ENCODE data around the gene BRD4. TPM values are rescaled to one million over a fixed set of nuclear protein-coding genes. Genes with fewer than 3 reads are reported as not detected.

Gene BRD4
- total RNA-seq, 4 donors from 2014 or later: 39.5 to 87.9 (median 61.2) TPM

DNA sequence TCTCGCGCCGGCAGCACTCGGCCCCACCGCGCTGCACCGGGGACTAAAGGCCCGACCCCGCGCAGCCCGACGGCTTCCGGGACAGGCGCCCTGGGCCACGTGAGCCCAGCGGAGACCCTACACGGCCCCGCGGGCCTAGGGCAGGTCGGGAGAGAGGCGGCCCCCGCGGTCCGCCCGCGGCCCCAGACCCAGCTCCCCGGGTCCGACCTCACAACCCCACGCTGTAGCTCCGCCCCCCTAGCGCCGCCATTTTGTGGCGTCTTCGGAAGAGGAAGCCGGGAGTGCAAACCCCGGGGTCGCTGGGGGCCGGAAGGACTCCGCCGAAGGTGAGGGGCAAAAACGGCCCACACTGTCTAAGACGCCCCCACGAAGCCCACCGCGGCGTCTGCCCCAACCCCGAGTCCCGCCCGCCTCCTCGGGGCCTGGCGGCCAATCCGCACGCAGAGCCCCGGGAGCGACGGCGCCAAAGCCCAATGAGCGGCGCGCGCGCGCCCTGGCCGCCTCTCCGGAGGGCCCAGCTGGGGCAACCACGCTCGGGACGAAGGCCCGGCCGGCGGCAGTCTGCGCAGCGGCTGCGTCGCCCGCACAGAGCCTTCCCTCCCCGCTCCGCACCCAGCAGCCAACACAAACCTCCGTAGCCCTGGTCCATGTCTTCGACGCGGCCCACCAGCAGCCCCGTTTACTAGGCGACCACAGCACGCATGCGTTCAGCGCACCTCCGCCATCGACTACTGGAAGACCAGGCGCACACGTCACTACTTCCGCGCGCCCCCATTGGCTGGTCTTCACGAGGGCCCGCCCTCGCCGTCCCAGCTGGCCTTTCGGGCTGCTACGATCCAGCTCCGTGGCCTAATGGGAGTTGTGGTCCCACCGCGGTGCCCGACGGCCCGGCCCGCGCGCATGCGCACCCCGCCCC, 47.0 kb upstream of the BRD4 start, which contains the start of gene AKAP8:
AKAP8 (minus strand) TSS at position 705 of the 916 bp plus-strand sequence; CDS start at position 649, 56 bp downstream.
- intact Hi-C loops (cut with DNase I; ENCODE audit: low total_unique reads) (loop anchor here (5.0 kb wide), 1 partner anchor 117 kb away; no protein-coding TSS in a partner anchor), in situ Hi-C loops (cut with MboI; ENCODE audit: low pct_ligation_motif_present in 1 of 4, low pct_unique_long_range_greater_than_20kb in 1 of 4, low sequenced_read_pairs in 3 of 4) (no loop called here)
- peak within 1 kb of the TSS; percentile 76 to 95 (median 85) for H3K4me3 ChIP-seq
- WGBS, 2 donors (ENCODE audit: low coverage in 1 of 2): 0% methylated on average over 70 of the region's 111 CpGs; no CpG with 5 or more reads in 1 of the 2 donors
- peak; percentile 99 for DNase-seq
- H3K36me3 ChIP-seq: no peaks in the 10 kb centered on the region
- H3K9me3 ChIP-seq: no peaks in the 10 kb centered on the region
- H3K27ac ChIP-seq: peak within 1 kb of the TSS; percentile 94 to 98 (median 98)
- H3K4me1 ChIP-seq: peaks cover 21 to 44% (median 31%) of the 10 kb centered on the region in 4 donors
- no peaks in the 10 kb centered on the region for H3K27me3 ChIP-seq
- TF ChIP-seq POLR2AphosphoS5 (IDR thresholded peaks at IDR 0.05) (peak; percentile 86 to 97 (median 95)), EP300 (IDR thresholded peaks at IDR 0.05; ENCODE audit: low read depth) (no peak), POLR2A (IDR thresholded peaks at IDR 0.05) (peak; percentile 83)

DNA sequence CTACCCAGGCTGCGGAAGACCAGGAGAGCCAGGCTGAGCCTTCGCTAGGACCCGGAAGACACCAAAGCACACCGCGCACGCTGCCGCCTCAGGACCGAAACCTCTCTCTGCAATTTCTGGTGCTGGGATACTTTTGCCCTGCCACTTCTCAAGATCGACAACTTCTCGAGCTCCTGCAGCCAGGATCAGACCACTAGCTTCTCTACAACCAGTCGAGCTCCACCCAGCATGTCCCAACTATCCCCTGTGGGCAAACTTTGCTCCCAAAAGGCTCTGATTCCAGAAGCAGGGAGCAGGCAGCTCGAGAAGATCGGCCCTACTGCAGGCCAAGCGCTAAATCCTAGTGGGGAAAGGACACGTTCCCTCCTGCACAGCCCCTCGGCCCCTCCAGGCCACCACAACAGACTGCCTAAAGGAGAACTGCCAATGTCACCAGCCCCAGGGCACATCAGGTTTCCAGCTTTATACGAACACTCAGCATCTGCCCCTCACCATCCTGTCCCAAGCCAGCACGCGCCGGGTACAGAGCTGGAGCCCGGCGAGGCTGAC, 46.3 kb upstream of the BRD4 start:
- Histone ChIP-seq H3K27ac (peak overlapping the region; percentile 94 to 98 (median 98)), H3K4me3 (peak overlapping the region; percentile 76 to 95 (median 84)), H3K9me3 (no peaks in the 10 kb centered on the region), H3K27me3 (no peaks in the 10 kb centered on the region), H3K36me3 (no peaks in the 10 kb centered on the region), H3K4me1 (peaks cover 21 to 47% (median 32%) of the 10 kb centered on the region in 4 donors)
- in situ Hi-C loops (cut with MboI; ENCODE audit: low pct_ligation_motif_present in 1 of 4, low pct_unique_long_range_greater_than_20kb in 1 of 4, low sequenced_read_pairs in 3 of 4): no loop called here
- peak; percentile 64 for DNase-seq
- TF ChIP-seq POLR2AphosphoS5 (IDR thresholded peaks at IDR 0.05): no peak
- no peak for TF ChIP-seq EP300 (IDR thresholded peaks at IDR 0.05; ENCODE audit: low read depth)
- TF ChIP-seq, protein P1, sequence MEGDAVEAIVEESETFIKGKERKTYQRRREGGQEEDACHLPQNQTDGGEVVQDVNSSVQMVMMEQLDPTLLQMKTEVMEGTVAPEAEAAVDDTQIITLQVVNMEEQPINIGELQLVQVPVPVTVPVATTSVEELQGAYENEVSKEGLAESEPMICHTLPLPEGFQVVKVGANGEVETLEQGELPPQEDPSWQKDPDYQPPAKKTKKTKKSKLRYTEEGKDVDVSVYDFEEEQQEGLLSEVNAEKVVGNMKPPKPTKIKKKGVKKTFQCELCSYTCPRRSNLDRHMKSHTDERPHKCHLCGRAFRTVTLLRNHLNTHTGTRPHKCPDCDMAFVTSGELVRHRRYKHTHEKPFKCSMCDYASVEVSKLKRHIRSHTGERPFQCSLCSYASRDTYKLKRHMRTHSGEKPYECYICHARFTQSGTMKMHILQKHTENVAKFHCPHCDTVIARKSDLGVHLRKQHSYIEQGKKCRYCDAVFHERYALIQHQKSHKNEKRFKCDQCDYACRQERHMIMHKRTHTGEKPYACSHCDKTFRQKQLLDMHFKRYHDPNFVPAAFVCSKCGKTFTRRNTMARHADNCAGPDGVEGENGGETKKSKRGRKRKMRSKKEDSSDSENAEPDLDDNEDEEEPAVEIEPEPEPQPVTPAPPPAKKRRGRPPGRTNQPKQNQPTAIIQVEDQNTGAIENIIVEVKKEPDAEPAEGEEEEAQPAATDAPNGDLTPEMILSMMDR (IDR thresholded peaks at IDR 0.05): no peak
- no peak for TF ChIP-seq POLR2A (IDR thresholded peaks at IDR 0.05)
- intact Hi-C loops (cut with DNase I; ENCODE audit: low total_unique reads): loop anchor here (5.0 kb wide), 1 partner anchor 116 kb away; no protein-coding TSS in a partner anchor
- 0 to 1% methylated on average over 4 to 20 of the region's 22 CpGs for WGBS, 2 donors (ENCODE audit: low coverage in 1 of 2)

DNA sequence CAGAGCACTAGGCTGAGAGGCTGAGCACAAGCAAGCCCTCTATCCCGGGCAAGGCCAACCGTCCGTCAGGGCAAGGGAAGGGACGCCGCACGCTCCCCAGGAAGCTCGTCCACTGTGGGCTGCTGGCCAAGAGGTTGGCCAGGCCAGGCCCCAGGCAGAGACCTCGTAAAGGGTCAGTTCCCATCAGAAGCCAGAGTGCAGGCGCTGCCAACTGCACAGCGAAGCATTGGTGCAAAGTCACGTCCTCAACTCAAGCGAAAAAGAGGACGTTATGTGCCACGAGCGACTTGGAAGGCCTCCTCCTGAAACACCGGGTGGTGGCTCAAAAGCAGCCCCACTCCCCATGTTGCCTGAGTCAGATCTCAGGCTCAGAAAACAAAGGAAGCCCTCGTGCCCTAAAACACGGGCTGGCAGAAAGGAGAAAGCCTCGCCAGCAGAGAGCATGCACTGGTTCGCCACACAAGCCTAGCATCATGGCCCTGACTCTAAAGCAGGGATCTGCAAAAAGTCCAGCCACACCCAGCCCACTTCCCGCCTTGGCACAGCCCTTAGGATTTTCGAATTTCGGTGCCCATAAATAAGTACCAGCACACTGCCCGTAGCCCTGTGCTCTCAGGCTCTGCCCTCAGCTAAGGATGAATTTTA, 42.6 kb upstream of the BRD4 start:
- Histone ChIP-seq H3K27me3 (no peaks in the 10 kb centered on the region), H3K4me3 (no peak overlapping the region), H3K27ac (peak overlapping the region in 2 of 4 donors; percentile 4 to 44), H3K36me3 (peaks cover 0 to 30% (median 14%) of the 10 kb centered on the region in 4 donors), H3K4me1 (peaks cover 13 to 37% (median 23%) of the 10 kb centered on the region in 4 donors), H3K9me3 (no peaks in the 10 kb centered on the region)
- 67 to 77% methylated on average over 3 to 24 of the region's 24 CpGs for WGBS, 2 donors (ENCODE audit: low coverage in 1 of 2)
- intact Hi-C loops (cut with DNase I; ENCODE audit: low total_unique reads) (loop anchor here (5.0 kb wide), 1 partner anchor 113 kb away; no protein-coding TSS in a partner anchor), in situ Hi-C loops (cut with MboI; ENCODE audit: low pct_ligation_motif_present in 1 of 4, low pct_unique_long_range_greater_than_20kb in 1 of 4, low sequenced_read_pairs in 3 of 4) (no loop called here)
- TF ChIP-seq POLR2AphosphoS5 (IDR thresholded peaks at IDR 0.05) (no peak), POLR2A (IDR thresholded peaks at IDR 0.05) (no peak), EP300 (IDR thresholded peaks at IDR 0.05; ENCODE audit: low read depth) (no peak)
- TF ChIP-seq, protein P1 (IDR thresholded peaks at IDR 0.05): no peak
- no peak for DNase-seq

DNA sequence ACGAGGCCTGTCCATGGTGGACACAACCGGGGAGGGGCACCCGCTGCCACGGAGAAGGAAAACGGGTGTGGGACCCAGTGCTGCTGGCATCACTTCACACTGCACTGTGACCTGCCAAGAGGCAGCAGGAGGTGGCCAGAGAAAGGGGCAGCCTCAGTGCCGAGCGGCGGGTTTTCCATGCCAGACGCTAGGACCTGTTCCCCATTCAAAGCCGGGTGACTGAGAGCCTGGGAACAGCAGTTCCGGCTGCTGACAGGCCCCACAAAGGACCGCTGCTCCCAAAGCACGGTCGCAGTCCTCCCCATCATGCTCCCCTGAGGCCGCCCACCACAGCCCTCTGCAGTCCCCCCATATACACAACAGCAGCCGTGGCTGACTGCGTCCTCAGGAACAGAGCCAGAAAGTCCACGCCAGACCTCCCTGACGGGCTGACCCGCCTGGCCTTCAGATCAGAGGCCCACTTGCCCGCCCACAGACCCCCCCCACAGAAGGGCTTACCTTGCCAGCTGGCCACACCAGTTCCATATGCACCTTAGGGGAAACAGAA, 41.8 kb upstream of the BRD4 start:
- no peak for DNase-seq
- Histone ChIP-seq H3K4me1 (peaks cover 13 to 37% (median 23%) of the 10 kb centered on the region in 4 donors), H3K4me3 (no peak overlapping the region), H3K27me3 (no peaks in the 10 kb centered on the region), H3K9me3 (no peaks in the 10 kb centered on the region), H3K36me3 (peaks cover 0 to 37% (median 16%) of the 10 kb centered on the region in 4 donors), H3K27ac (peak overlapping the region in 2 of 4 donors; percentile 4 to 44)
- WGBS, 2 donors (ENCODE audit: low coverage in 1 of 2): 82% methylated on average over 11 of the region's 21 CpGs; no CpG with 5 or more reads in 1 of the 2 donors
- in situ Hi-C loops (cut with MboI; ENCODE audit: low pct_ligation_motif_present in 1 of 4, low pct_unique_long_range_greater_than_20kb in 1 of 4, low sequenced_read_pairs in 3 of 4) (no loop called here), intact Hi-C loops (cut with DNase I; ENCODE audit: low total_unique reads) (no loop called here)
- no peak for TF ChIP-seq POLR2AphosphoS5 (IDR thresholded peaks at IDR 0.05)
- no peak for TF ChIP-seq POLR2A (IDR thresholded peaks at IDR 0.05)
- TF ChIP-seq, protein P1 (IDR thresholded peaks at IDR 0.05): no peak
- no peak for TF ChIP-seq EP300 (IDR thresholded peaks at IDR 0.05; ENCODE audit: low read depth)
